Astrocyte (in vitro differentiated cells and primary cell): ENCODE data around the gene GLYATL1. TPM values are rescaled to one million over a fixed set of nuclear protein-coding genes. Genes with fewer than 3 reads are reported as not detected.
"Not testable (repeated sequence)": the region's sequence is repeated elsewhere in the genome, so short reads cannot be mapped to it uniquely, and the experiment has no call there.

Experiments
- DNase-seq: peaks from one replicate; pipeline ENCODE4 v3.0.0-alpha.2; 2010; ENCODE audit warnings: low read depth
- FAIRE-seq: peaks from 2 replicates; lab custom pipeline; 2011; peaks lifted over from hg19 to GRCh38; lab: Jason Lieb, UNC
- H2AFZ ChIP-seq: 2 replicates; pipeline ENCODE4 v1.6.0; 2012; ENCODE audit warnings: low read depth, low read length, inconsistent platforms
- H3K27ac ChIP-seq: 2 replicates; pipeline ENCODE4 v1.5.1; 2011; ENCODE audit warnings: low read depth, low read length, inconsistent platforms
- H3K27me3 ChIP-seq: 2 replicates; pipeline ENCODE4 v1.6.0; 2011; ENCODE audit warnings: low read length, inconsistent platforms; ENCODE audit not compliant: insufficient read depth
- H3K36me3 ChIP-seq: 2 replicates; pipeline ENCODE4 v1.5.1; 2011; ENCODE audit warnings: low read length, inconsistent platforms; ENCODE audit not compliant: insufficient read depth
- H3K4me1 ChIP-seq: 2 replicates; pipeline ENCODE4 v1.5.1; 2011; ENCODE audit warnings: low read length, inconsistent platforms; ENCODE audit not compliant: insufficient read depth
- H3K4me2 ChIP-seq: 2 replicates; pipeline ENCODE4 v1.6.0; 2012; ENCODE audit warnings: low read length, inconsistent platforms
- H3K4me3 ChIP-seq: 2 replicates; pipeline ENCODE4 v1.5.1; 2011; ENCODE audit warnings: low read depth, mild to moderate bottlenecking, low read length, inconsistent platforms; ENCODE audit not compliant: insufficient read depth
- H3K79me2 ChIP-seq: 2 replicates; pipeline ENCODE4 v1.6.0; 2012; ENCODE audit warnings: mild to moderate bottlenecking, low read length, inconsistent platforms; ENCODE audit not compliant: insufficient read depth
- H3K9ac ChIP-seq: 2 replicates; pipeline ENCODE4 v1.6.0; 2012; ENCODE audit warnings: mild to moderate bottlenecking, low read length, inconsistent platforms
- H3K9me3 ChIP-seq: 2 replicates; pipeline ENCODE4 v1.5.1; 2012; ENCODE audit warnings: low read depth, mild to moderate bottlenecking, low read length, inconsistent platforms; ENCODE audit not compliant: insufficient read depth
- H4K20me1 ChIP-seq: 2 replicates; pipeline ENCODE4 v1.6.0; 2012; ENCODE audit warnings: low read length, inconsistent platforms; ENCODE audit not compliant: insufficient read depth
- H3K27ac Mint-ChIP-seq: one replicate; pipeline ENCODE4 v1.8.0; 2021; ENCODE audit warnings: mild to moderate bottlenecking, mixed read lengths; ENCODE audit not compliant: unreplicated experiment
- H3K27me3 Mint-ChIP-seq: one replicate; pipeline ENCODE4 v1.8.0; 2021; ENCODE audit warnings: low read depth, mixed read lengths; ENCODE audit not compliant: unreplicated experiment
- H3K36me3 Mint-ChIP-seq: one replicate; pipeline ENCODE4 v1.8.0; 2021; ENCODE audit warnings: low read depth, mixed read lengths; ENCODE audit not compliant: unreplicated experiment
- H3K4me1 Mint-ChIP-seq: one replicate; pipeline ENCODE4 v1.8.0; 2021; ENCODE audit warnings: low read depth, mixed read lengths; ENCODE audit not compliant: unreplicated experiment
- H3K4me3 Mint-ChIP-seq: one replicate; pipeline ENCODE4 v1.8.0; 2021; ENCODE audit warnings: mild to moderate bottlenecking, moderate library complexity, mixed read lengths; ENCODE audit not compliant: unreplicated experiment
- H3K9me3 Mint-ChIP-seq: one replicate; pipeline ENCODE4 v1.8.0; 2021; ENCODE audit warnings: mild to moderate bottlenecking, mixed read lengths; ENCODE audit not compliant: unreplicated experiment
- EZH2 ChIP-seq: IDR thresholded peaks from 2 replicates; pipeline ENCODE4 v1.6.1; 2012; ENCODE audit warnings: mild to moderate bottlenecking, low read length, inconsistent platforms; ENCODE audit not compliant: insufficient read depth
- total RNA-seq: library from RNA; stranded (reverse); gene quantifications from 2 replicates; pipeline ENCODE4 v1.2.1, GENCODE V29; 2021
- TF ChIP-seq, protein P1 (sequence below): IDR thresholded peaks from 2 replicates; pipeline ENCODE4 v1.5.1; 2011; ENCODE audit warnings: low read depth, mild to moderate bottlenecking, inconsistent platforms, low read length, moderate library complexity; ENCODE audit not compliant: insufficient read depth

Gene GLYATL1
- total RNA-seq, 1 donor from 2014 or later: not detected

- FAIRE-seq (no peak), DNase-seq (no peak)
- H3K36me3 Mint-ChIP-seq: no peaks in the 10 kb centered on the region
- no peaks in the 10 kb centered on the region for H3K27me3 ChIP-seq
- H4K20me1 ChIP-seq: no peaks in the 10 kb centered on the region
- no peak overlapping the region for H3K4me3 ChIP-seq
- no peaks in the 10 kb centered on the region for H3K4me1 ChIP-seq
- no peak overlapping the region for H3K9ac ChIP-seq
- TF ChIP-seq, protein P1, sequence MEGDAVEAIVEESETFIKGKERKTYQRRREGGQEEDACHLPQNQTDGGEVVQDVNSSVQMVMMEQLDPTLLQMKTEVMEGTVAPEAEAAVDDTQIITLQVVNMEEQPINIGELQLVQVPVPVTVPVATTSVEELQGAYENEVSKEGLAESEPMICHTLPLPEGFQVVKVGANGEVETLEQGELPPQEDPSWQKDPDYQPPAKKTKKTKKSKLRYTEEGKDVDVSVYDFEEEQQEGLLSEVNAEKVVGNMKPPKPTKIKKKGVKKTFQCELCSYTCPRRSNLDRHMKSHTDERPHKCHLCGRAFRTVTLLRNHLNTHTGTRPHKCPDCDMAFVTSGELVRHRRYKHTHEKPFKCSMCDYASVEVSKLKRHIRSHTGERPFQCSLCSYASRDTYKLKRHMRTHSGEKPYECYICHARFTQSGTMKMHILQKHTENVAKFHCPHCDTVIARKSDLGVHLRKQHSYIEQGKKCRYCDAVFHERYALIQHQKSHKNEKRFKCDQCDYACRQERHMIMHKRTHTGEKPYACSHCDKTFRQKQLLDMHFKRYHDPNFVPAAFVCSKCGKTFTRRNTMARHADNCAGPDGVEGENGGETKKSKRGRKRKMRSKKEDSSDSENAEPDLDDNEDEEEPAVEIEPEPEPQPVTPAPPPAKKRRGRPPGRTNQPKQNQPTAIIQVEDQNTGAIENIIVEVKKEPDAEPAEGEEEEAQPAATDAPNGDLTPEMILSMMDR: no peak
- TF ChIP-seq EZH2: no peak
- H3K79me2 ChIP-seq: no peaks in the 10 kb centered on the region
- H3K27ac Mint-ChIP-seq: no peak overlapping the region
- no peaks in the 10 kb centered on the region for H3K9me3 Mint-ChIP-seq
- H2AFZ ChIP-seq: no peak overlapping the region
- no peaks in the 10 kb centered on the region for H3K4me1 Mint-ChIP-seq
- no peaks in the 10 kb centered on the region for H3K27me3 Mint-ChIP-seq
- no peak overlapping the region for H3K4me3 Mint-ChIP-seq
- no peaks in the 10 kb centered on the region for H3K36me3 ChIP-seq
- no peaks in the 10 kb centered on the region for H3K9me3 ChIP-seq
- no peak overlapping the region for H3K27ac ChIP-seq
- no peak overlapping the region for H3K4me2 ChIP-seq
Measured at GRCh38 chr11:58999291-58999680, 60.0 kb downstream of the GLYATL1 start.

GRCh38 chr11:59000003-59000402 lies 60.7 kb downstream of the GLYATL1 start:
- Histone ChIP-seq H3K27ac (no peak overlapping the region), H2AFZ (no peak overlapping the region), H3K27me3 (no peaks in the 10 kb centered on the region), H4K20me1 (no peaks in the 10 kb centered on the region), H3K9me3 (no peaks in the 10 kb centered on the region), H3K4me1 (no peaks in the 10 kb centered on the region), H3K9ac (no peak overlapping the region), H3K36me3 (no peaks in the 10 kb centered on the region), H3K4me3 (no peak overlapping the region), H3K79me2 (no peaks in the 10 kb centered on the region), H3K4me2 (no peak overlapping the region)
- Mint-ChIP-seq H3K27ac (no peak overlapping the region), H3K9me3 (no peaks in the 10 kb centered on the region), H3K4me3 (no peak overlapping the region), H3K27me3 (no peaks in the 10 kb centered on the region), H3K4me1 (no peaks in the 10 kb centered on the region), H3K36me3 (no peaks in the 10 kb centered on the region)
- DNase-seq: no peak
- no peak for FAIRE-seq
- TF ChIP-seq, protein P1: no peak
- no peak for TF ChIP-seq EZH2

DNA sequence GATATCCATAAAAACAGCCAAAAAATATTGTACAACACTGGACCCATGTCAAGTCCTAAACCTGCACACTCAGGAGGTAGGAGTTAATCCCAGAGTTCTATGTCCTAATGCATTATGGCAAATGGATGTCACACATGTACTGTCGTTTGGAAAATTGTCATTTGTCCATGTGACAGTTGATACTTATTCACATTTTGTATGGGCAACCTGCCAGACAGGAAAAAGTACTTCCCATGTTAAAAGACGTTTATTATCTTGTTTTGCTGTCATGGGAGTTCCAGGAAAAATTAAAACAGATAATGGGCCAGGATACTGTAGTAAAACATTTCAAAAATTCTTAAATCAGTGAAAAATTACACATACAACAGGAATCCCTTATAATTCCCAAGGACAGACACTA lies 62.7 kb downstream of the GLYATL1 start:
- not testable (repeated sequence) for H3K4me3 Mint-ChIP-seq, H3K4me1 ChIP-seq, H3K36me3 ChIP-seq, H3K9me3 Mint-ChIP-seq, H3K27me3 Mint-ChIP-seq, DNase-seq, H3K9ac ChIP-seq, H3K27ac ChIP-seq, H3K9me3 ChIP-seq, H3K4me1 Mint-ChIP-seq, H2AFZ ChIP-seq, H3K4me2 ChIP-seq, H3K27me3 ChIP-seq, H3K36me3 Mint-ChIP-seq, FAIRE-seq, H3K27ac Mint-ChIP-seq, H3K4me3 ChIP-seq, H4K20me1 ChIP-seq, H3K79me2 ChIP-seq

Other genes starting within 250 kb of the GLYATL1 start
- gene GLYAT, start 207.5 kb upstream of the GLYATL1 start, total RNA-seq: not detected in 2 replicates
- gene GLYATL2, start 94.8 kb upstream of the GLYATL1 start, total RNA-seq: not detected in 2 replicates
- not detected in 2 replicates for gene GLYATL1B, start 146.8 kb downstream of the GLYATL1 start, total RNA-seq
- 0.72 and 0.95 TPM in 2 replicates for gene FAM111B, start 167.7 kb downstream of the GLYATL1 start, total RNA-seq
- gene FAM111A, start 203.4 kb downstream of the GLYATL1 start, total RNA-seq: 11.1 and 13.1 TPM in 2 replicates
- 16.1 and 19.5 TPM in 2 replicates for gene DTX4, start 232.6 kb downstream of the GLYATL1 start, total RNA-seq